ENCODE measurements around the gene PMCH. TPM values are rescaled to one million over a fixed set of nuclear protein-coding genes. Genes with fewer than 3 reads are reported as not detected.

PMCH gene
- total RNA-seq, 4 donors from 2014 or later = not detected

- DNase-seq (ENCODE audit: low spot score in 2 of 2) = no peak
- 65% methylated on average over 2 of the region's 2 CpGs for WGBS
- Histone ChIP-seq H3K27ac (no peak overlapping the region), H3K4me3 (no peak overlapping the region), H3K27me3 (no peaks in the 10 kb centered on the region), H3K36me3 (no peaks in the 10 kb centered on the region), H3K4me1 (no peaks in the 10 kb centered on the region), H3K9me3 (no peaks in the 10 kb centered on the region)
- no peak for TF ChIP-seq EP300 (IDR thresholded peaks at IDR 0.05)
- no peak for TF ChIP-seq CTCF (IDR thresholded peaks at IDR 0.05)
- no peak for TF ChIP-seq POLR2AphosphoS5 (IDR thresholded peaks at IDR 0.05)
- no peak for TF ChIP-seq POLR2A (IDR thresholded peaks at IDR 0.05)
Measured at GRCh38 chr12:102182635-102183034, 15.0 kb downstream of the PMCH start.

GRCh38 chr12:102174761-102175160 is 22.9 kb downstream of the PMCH start:
- no peak for DNase-seq (ENCODE audit: low spot score in 2 of 2)
- TF ChIP-seq POLR2AphosphoS5 (IDR thresholded peaks at IDR 0.05) (no peak), POLR2A (IDR thresholded peaks at IDR 0.05) (no peak), EP300 (IDR thresholded peaks at IDR 0.05) (no peak), CTCF (IDR thresholded peaks at IDR 0.05) (no peak)
- 87% methylated on average over 2 of the region's 2 CpGs for WGBS
- Histone ChIP-seq H3K27me3 (no peaks in the 10 kb centered on the region), H3K4me3 (no peak overlapping the region), H3K9me3 (no peaks in the 10 kb centered on the region), H3K4me1 (no peaks in the 10 kb centered on the region), H3K27ac (no peak overlapping the region), H3K36me3 (no peaks in the 10 kb centered on the region)

- no peak overlapping the region for H3K4me3 ChIP-seq
- H3K36me3 ChIP-seq = no peaks in the 10 kb centered on the region
- WGBS = 94% methylated on average over 2 of the region's 2 CpGs
- H3K4me1 ChIP-seq = no peaks in the 10 kb centered on the region
- no peaks in the 10 kb centered on the region for H3K9me3 ChIP-seq
- no peak for DNase-seq (ENCODE audit: low spot score in 2 of 2)
- H3K27me3 ChIP-seq = no peaks in the 10 kb centered on the region
- no peak overlapping the region for H3K27ac ChIP-seq
- TF ChIP-seq POLR2AphosphoS5 (IDR thresholded peaks at IDR 0.05) = no peak
- TF ChIP-seq CTCF (IDR thresholded peaks at IDR 0.05) = no peak
- no peak for TF ChIP-seq EP300 (IDR thresholded peaks at IDR 0.05)
- no peak for TF ChIP-seq POLR2A (IDR thresholded peaks at IDR 0.05)
Measured at GRCh38 chr12:102174117-102174516, 23.5 kb downstream of the PMCH start.

GRCh38 chr12:102172436-102172835 is 25.2 kb downstream of the PMCH start:
- H3K27me3 ChIP-seq = no peaks in the 10 kb centered on the region
- TF ChIP-seq POLR2AphosphoS5 (IDR thresholded peaks at IDR 0.05) (no peak), CTCF (IDR thresholded peaks at IDR 0.05) (no peak), POLR2A (IDR thresholded peaks at IDR 0.05) (no peak), EP300 (IDR thresholded peaks at IDR 0.05) (no peak)
- no peak overlapping the region for H3K4me3 ChIP-seq
- no peak overlapping the region for H3K27ac ChIP-seq
- H3K9me3 ChIP-seq = no peaks in the 10 kb centered on the region
- DNase-seq (ENCODE audit: low spot score in 2 of 2) = no peak
- H3K4me1 ChIP-seq = no peaks in the 10 kb centered on the region
- H3K36me3 ChIP-seq = no peaks in the 10 kb centered on the region

- Histone ChIP-seq H3K4me1 (no peaks in the 10 kb centered on the region), H3K27ac (no peak overlapping the region), H3K9me3 (no peaks in the 10 kb centered on the region), H3K27me3 (no peaks in the 10 kb centered on the region), H3K4me3 (no peak overlapping the region), H3K36me3 (no peaks in the 10 kb centered on the region)
- no peak for TF ChIP-seq POLR2A (IDR thresholded peaks at IDR 0.05)
- no peak for TF ChIP-seq EP300 (IDR thresholded peaks at IDR 0.05)
- no peak for TF ChIP-seq POLR2AphosphoS5 (IDR thresholded peaks at IDR 0.05)
- no peak for TF ChIP-seq CTCF (IDR thresholded peaks at IDR 0.05)
- no peak for DNase-seq (ENCODE audit: low spot score in 2 of 2)
Measured at GRCh38 chr12:102171951-102172350, 25.7 kb downstream of the PMCH start.
